Peyer's patch (tissue), 4 donors: ENCODE results near the gene EHBP1L1.

ENCODE experiments used
- CTCF ChIP-seq, 6 experiments: fragments of 450-650 bp in 4 of 6; fragments of 200-600 bp in 2 of 6; sonication (generic) in 1 of 6; IDR thresholded peaks; one replicate each; pipeline ENCODE4 v1.5.1; 2017 to 2019; ENCODE audit warnings: antibody characterized with exemption in 6 of 6, mild to moderate bottlenecking in 3 of 6, moderate library complexity in 1 of 6
- POLR2A ChIP-seq, 2 donors: fragments of 450-650 bp; IDR thresholded peaks; one replicate each; pipeline ENCODE4 v1.5.1; 2017; ENCODE audit warnings: antibody characterized with exemption in 2 of 2, mild to moderate bottlenecking in 2 of 2, moderate library complexity in 2 of 2

GRCh38 chr11:65536412-65537295 lies 39.2 kb upstream of the EHBP1L1 start:
- TF ChIP-seq CTCF (IDR thresholded peaks at IDR 0.05) (no peak), POLR2A (IDR thresholded peaks at IDR 0.05) (no peak)
